ENCODE results near the gene TAGLN.

GRCh38 chr11:117205211-117205818, 6.1 kb downstream of the TAGLN start:
- TF ChIP-seq CTCF (IDR thresholded peaks at IDR 0.05 in 8 of 11, conservative IDR thresholded peaks at IDR 0.05 in 3 of 11) = no peak
- no peak for TF ChIP-seq POLR2A (IDR thresholded peaks at IDR 0.05)
- TF ChIP-seq POLR2AphosphoS5 (IDR thresholded peaks at IDR 0.05) = peak; percentile 45 to 65 (median 62)
